ENCODE measurements around the gene CFAP126. TPM values are rescaled to one million over a fixed set of nuclear protein-coding genes. Genes with fewer than 3 reads are reported as not detected.

The CFAP126 gene
- total RNA-seq, 1 experiment from 2014 or later: not detected

Small RNA genes lying within 50 kb of the gene (small RNA-seq; reads per million reads assigned to genes)
- gene AL592295.2: 0 reads per million in 2 experiments
- gene RNU6-481P: 0 to 0.06 reads per million in 2 experiments

Other genes with a start within 250 kb of the CFAP126 start
- gene PFDN2, start 249.8 kb downstream of the CFAP126 start, total RNA-seq (2014; rRNA removed; shearing (Covaris generic)): 186 and 200 TPM in 2 replicates
- gene NIT1, start 249.8 kb downstream of the CFAP126 start, total RNA-seq (2014; rRNA removed; shearing (Covaris generic)): 44.3 and 60.6 TPM in 2 replicates
- 34.2 and 36.2 TPM in 2 replicates for gene DEDD, start 235.2 kb downstream of the CFAP126 start, total RNA-seq (2014; rRNA removed; shearing (Covaris generic))
- gene UFC1, start 213.9 kb downstream of the CFAP126 start, total RNA-seq (2014; rRNA removed; shearing (Covaris generic)): 124 and 143 TPM in 2 replicates
- 17.7 and 18.8 TPM in 2 replicates for gene USP21, start 208.4 kb downstream of the CFAP126 start, total RNA-seq (2014; rRNA removed; shearing (Covaris generic))
- gene PPOX, start 201.4 kb downstream of the CFAP126 start, total RNA-seq (2014; rRNA removed; shearing (Covaris generic)): 27.1 and 27.3 TPM in 2 replicates
- 68.2 and 73.4 TPM in 2 replicates for gene B4GALT3, start 190.4 kb downstream of the CFAP126 start, total RNA-seq (2014; rRNA removed; shearing (Covaris generic))
- gene ADAMTS4, start 168.8 kb downstream of the CFAP126 start, total RNA-seq (2014; rRNA removed; shearing (Covaris generic)): under 0.01 and 0.14 TPM in 2 replicates
- gene NDUFS2, start 165.5 kb downstream of the CFAP126 start, total RNA-seq (2014; rRNA removed; shearing (Covaris generic)): 161 and 175 TPM in 2 replicates
- not detected in 2 replicates for gene FCER1G, start 152.6 kb downstream of the CFAP126 start, total RNA-seq (2014; rRNA removed; shearing (Covaris generic))
- not detected in 2 replicates for gene APOA2, start 144.2 kb downstream of the CFAP126 start, total RNA-seq (2014; rRNA removed; shearing (Covaris generic))
- 8.3 and 9.1 TPM in 2 replicates for gene TOMM40L, start 141.8 kb downstream of the CFAP126 start, total RNA-seq (2014; rRNA removed; shearing (Covaris generic))
- not detected in 2 replicates for gene NR1I3, start 129.7 kb downstream of the CFAP126 start, total RNA-seq (2014; rRNA removed; shearing (Covaris generic))
- not detected in 2 replicates for gene PCP4L1, start 109.1 kb downstream of the CFAP126 start, total RNA-seq (2014; rRNA removed; shearing (Covaris generic))
- gene MPZ, start 57.9 kb downstream of the CFAP126 start, total RNA-seq (2014; rRNA removed; shearing (Covaris generic)): 54.3 and 54.9 TPM in 2 replicates
- gene SDHC, start 53.5 kb downstream of the CFAP126 start, total RNA-seq (2014; rRNA removed; shearing (Covaris generic)): 67.9 and 70.4 TPM in 2 replicates
- gene FCGR2A, start 137.6 kb upstream of the CFAP126 start, total RNA-seq (2014; rRNA removed; shearing (Covaris generic)): 0.75 and 1.8 TPM in 2 replicates
- 0.45 and 0.84 TPM in 2 replicates for gene HSPA6, start 156.7 kb upstream of the CFAP126 start, total RNA-seq (2014; rRNA removed; shearing (Covaris generic))
- gene FCGR3A, start 181.9 kb upstream of the CFAP126 start, total RNA-seq (2014; rRNA removed; shearing (Covaris generic)): not detected in 2 replicates

All from NCI-H460 (cell line).